Renal cortex interstitium (tissue), 11 donors: ENCODE data around the gene CYS1. TPM values are rescaled to one million over a fixed set of nuclear protein-coding genes. Genes with fewer than 3 reads are reported as not detected.
"Not testable (repeated sequence)": the region's sequence is repeated elsewhere in the genome, so short reads cannot be mapped to it uniquely, and the experiment has no call there.

ENCODE experiments used
- DNase-seq, 11 donors: peaks; one replicate each; pipeline ENCODE4 v3.0.0-alpha.2; 2013; ENCODE audit warnings: low read depth in 9 of 11, low spot score in 4 of 11; ENCODE audit errors: extremely low read depth in 1 of 11
- polyA plus RNA-seq, 3 donors: library from polyadenylated mRNA; unstranded; fragments of 120-200 nt; gene quantifications; one replicate each; pipeline ENCODE4 v1.2.1, GENCODE V29; 2013; ENCODE audit not compliant: insufficient read length in 3 of 3

Gene CYS1
- polyA plus RNA-seq, 3 donors, result 90.8 to 108 (median 103) TPM

DNA sequence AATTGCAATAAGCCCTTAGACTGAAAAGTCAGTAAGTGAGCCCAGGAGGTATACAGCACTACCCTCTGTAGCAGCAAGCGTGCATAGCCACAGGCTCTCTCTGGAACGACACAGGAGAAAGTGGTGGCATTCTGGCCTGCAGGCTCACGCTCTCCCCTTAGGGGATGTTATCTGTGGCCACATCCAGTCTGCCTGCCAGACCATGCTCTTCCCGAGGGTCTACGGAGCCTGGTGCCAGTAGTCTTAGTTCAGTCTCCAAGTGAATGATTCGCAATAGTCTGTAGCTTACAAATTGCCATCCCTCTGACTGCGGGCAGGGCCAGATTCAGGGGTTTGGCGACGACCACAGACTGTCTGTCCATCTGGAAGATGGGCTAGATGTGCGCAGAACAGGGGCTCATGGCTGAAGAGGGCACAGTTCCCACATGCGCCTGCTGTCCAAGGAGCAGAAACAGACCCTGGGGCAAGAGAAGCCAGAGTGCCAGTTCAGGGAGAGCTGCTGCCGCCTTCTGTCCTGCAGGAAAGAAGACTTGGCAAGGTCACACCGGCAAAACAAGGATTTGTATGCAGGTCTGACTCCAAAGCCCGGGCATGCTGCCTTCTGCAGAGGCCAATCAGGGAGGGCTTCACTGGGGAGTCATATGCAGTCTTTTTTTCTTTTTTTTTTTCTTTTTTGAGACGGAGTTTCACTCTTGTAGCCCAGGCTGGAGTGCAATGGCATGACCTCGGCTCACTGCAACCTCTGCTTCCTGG is 40.4 kb downstream of the CYS1 start:
- no peak for DNase-seq

DNA sequence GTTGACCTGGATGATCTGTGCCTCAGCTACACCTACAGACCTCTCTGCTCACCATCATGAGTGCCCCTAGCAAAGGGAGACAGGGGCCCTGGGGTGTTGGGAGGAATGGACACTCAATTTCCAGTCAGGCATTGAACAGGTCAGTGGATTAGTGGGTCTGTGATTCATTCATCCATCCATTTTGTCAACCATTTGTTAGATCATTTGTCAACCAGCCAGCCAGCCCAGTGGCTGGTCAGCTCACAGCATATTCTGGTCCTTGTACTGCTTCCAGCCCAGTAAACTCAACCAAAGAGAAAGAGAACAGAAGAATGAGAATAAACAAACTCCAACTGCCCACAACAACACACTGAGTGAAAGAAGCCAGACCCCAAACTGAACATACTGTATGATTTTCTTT is 41.5 kb downstream of the CYS1 start:
- no peak for DNase-seq

DNA sequence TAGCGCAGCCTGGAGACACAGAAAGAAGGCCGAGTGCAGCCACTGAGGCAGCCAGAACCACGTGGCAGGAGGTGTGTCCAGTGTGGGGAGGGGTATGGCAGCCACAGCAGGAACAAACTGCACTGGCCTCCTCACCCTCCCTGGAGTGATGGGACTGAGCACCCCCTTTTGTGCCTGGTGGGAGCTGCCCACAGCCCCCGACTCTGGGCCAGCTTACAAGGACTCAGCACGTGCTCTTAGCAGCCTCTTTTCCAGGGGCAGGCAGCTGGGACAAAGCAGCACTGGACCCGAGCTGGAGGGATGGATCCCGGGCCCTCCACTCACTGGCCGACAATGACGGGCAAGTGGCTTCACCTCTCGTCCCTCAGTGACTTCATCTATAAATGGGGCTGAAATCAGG is 42.1 kb downstream of the CYS1 start:
- DNase-seq, result no peak

DNA sequence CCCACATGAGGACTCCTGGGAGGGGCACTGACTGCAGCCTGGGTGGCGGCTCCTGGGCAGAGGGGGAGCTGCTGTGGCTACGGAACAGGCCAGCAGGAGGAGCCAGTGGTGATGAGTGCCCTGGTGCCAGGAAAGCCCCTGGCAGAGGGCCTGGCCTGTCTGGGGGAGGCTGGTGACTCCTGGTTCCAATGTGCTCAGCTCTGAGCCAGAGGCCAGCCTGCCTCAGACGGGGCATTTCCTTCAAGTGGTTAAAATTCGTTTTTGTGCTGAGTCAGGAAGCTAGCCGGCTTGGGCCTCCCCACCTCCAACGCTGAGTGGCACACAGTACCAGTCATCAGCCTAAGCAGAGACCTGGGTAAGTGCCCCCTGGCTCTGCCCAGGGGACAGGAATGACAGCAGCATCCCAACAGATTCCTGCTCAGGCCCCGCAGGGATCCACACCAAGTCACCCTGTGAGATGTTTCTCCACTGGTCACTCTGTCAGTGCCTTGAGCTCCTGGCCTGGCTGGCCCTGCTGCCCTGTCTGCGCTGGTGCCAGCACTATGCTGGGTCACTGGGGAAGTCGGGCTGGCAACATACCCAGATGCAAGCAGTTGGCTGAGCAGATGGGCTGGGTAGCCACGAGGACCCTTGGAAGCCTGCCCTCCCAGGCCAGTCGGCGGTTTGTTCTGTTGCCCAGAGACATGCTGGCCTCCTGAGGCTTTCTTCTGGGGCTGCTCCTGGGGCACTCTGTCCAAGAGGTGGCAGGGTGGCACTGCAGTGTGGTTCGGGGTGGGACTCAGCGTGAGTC is 43.9 kb downstream of the CYS1 start:
- DNase-seq, result no peak

DNA sequence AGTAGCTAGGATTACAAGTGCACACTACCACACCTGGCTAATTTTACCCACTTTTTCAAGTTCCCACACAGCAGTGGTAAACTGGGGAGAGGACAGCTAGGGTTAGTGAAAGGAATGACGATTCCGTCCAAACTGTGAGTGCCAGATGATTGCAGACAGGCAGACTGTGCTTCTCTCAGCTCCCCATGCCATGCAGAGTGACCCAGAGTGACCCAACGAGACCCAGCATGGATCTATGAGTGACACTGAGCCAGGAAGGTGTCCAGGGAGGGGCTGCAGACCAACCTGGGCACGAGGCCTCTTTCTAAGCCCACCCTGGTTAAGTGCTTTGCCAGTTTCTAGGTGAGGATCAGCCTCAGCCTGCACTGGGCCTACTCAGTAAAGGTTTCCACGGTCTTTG is 44.6 kb downstream of the CYS1 start:
- no peak for DNase-seq

DNA sequence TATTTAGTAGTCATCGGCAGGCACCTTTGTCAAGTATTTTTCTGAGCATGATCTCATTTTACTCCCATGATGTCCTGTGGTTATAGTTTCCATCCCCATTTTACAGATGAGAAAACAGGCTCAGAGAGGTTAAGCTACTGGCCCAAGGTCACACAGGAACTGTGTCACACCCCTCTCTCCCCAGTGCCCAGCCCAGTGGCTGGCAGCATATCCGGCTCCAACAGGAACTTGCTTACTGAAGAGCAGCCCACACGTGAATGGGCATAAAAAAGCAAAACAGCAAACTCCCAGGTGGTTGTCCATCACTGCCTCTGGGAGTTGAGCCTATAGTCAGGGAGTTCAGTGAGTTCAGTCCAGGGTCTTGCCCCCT is 45.2 kb downstream of the CYS1 start:
- DNase-seq, result no peak

DNA sequence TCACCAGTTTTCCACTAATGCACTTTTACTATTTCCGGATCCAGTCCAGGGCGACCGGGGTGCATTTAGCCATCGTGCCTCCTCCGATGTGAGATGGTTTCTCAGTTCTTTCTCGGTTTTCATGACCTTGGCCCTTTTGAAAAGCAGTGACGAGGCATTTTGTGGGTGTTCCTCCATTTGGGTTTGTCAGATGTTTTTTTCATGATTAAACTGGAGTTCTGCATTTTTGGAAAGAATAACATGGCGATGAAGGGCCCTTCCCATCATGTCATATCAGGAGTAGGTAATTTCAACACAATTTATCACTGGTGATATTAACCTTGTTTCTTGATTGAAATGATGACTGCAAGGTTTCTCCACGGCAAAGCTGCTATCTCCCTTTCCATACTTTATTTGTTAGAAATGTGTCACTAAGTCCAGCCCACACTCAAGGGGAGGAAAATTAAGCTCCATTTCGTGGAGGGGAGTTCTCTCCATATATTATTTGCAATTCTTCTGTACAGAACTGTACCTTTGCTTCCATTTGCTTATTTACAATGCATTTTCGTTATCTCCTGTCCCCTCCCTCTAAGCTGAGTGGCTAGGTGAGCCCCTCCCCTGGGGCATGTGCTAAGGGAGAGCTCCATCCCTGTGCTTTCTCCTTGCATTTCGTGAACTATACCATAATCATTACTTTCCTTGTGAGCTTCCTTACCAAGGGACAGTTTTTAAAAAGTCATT is 45.7 kb downstream of the CYS1 start:
- no peak for DNase-seq

DNA sequence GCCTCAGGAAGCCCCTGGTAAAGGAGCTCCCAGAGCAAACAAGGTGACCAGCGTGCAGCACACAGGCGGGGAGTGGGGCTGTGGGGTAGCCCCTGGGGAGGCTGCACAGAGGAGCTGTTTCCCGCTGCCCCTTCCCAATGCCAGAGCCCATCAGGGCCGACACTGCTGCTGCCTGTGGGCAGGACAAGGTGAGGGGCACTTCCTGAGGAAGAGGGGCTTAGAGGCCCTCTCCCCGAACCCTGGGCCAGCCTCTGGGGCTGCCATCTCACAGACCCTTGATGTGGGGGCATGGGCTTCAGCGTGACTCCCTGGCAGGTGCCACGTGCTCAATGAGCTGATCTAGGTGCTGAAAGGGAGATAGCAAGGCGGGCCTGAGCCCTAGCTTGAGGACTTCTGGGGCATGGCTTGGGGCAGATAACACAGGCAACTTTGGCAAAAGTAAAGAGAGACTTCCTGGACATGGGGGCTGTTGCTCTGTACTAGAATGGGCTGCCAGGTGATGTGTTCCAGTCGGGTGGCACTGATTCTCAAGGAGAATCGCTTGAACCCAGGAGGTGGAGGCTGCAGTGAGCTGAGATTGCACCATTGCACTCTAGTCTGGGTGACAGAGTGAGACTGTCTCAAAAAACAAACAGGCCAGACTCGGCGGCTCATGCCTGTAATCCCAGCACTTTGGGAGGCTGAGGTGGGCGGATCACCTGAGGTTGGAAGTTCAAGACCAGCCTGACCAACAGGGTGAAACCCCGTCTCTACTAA is 46.8 kb downstream of the CYS1 start:
- DNase-seq, result no peak

DNA sequence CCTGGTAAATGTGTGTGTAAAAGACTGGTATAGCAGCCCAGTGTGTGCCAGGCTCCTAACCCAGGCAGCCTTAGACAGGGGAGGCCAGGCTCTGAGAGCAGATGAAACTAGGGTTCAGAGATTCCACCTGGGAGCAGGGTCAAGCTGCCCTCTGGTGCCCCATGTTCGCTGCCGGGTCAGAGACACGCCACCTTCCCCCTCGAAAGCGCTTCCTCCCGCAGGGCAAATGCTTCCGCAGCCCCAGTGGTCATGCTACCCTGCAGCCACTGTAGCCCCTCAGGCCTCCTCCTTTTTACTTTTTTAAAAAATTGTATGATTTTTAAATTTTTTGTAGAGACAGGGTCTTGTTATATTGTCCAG is 47.5 kb downstream of the CYS1 start:
- DNase-seq, result no peak

DNA sequence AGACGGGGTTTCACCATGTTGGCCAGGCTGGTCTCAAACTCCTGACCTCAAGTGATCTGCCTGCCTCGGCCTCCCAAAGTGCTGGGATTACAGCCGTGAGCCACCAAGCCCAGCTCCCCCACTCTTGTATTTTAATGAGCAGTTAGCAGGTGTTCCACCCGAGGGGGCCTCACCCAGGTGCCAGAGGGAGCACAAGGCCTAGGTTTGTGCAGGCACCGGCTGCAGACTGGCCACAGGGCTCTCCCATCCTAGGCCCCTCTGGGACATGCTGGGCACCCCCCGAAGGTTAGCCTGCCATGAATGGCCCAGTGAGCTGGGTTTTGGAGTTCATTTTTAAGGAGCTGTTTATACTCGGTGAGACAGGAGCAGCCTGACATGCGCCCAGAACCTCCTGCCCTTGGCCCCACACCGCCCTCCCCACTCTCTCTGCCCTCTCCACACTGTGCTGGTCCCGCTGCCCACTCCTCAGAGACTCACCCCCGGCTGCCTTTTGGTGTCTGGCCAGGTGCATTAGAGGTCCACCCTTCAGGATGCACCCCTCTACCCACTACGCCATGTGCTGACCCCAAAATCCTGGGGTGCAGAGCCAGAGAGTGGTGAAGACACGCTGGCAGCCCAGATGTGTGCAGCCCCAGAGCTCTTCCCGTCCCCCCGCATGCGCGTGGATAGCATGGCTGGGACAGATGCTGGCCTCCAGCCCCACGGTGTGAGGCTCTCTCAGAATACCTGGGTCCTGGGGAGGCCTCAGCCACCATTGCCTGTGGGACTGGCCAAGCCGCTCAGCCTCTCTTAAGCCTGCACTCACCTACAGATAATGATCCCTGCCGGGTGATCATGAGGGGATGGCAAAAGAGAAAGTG is 48.1 kb downstream of the CYS1 start:
- DNase-seq, result no peak

DNA sequence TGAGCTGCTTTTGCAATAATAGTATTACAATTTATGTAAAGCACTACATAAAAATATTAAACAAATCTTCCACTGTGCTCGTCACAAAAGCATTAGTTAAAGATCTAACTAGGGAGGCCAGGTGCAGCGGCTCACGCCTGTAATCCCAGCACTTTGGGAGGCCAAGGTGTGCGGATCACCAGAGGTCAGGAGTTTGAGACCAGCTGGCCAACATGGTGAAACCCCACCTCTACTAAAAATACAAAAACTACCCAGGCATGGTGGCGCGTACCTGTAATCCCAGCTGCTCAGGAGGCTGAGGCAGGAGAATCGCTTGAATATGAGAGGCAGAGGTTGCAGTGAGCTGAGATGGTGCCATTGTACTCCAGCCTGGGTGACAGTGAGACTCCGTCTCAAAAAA is 49.4 kb downstream of the CYS1 start:
- DNase-seq, result not testable (repeated sequence)

DNA sequence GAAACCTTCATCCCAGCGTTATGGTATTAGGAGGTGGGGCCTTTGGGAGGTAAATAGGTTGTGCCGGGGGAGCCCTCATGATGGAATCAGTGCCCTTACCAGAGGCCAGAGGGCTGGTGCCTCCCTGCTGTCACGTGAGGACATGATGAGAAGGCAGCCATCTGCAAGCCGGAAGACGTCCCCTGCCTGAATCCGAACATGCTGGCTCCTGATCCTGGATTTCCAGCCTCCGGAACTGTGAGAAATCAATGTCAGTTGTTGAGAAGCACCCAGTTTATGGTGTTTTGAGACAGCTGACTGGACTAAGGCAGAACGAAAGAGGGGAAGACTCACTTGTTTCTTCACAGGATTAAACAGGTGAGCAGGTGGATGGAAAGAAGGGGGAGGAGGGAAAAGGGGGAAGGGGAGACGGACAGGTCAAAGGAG is 49.9 kb downstream of the CYS1 start:
- no peak for DNase-seq

DNA sequence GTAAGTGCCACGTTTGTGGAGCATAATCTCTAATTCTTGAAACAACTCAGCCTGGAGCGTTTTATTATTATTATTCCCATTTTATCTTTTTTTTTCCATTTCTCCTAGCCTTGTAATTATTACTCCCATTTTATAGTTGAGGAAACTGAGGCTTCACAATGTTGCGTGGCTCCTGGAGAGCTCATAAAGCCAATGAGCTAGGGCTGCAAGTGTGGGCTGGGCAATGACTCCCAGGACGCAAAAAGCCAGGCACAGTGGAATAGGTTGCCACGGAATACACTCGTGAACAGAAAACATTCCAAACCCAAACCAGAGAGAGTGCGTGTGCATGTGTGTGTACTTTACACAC is 50.4 kb downstream of the CYS1 start:
- no peak for DNase-seq

DNA sequence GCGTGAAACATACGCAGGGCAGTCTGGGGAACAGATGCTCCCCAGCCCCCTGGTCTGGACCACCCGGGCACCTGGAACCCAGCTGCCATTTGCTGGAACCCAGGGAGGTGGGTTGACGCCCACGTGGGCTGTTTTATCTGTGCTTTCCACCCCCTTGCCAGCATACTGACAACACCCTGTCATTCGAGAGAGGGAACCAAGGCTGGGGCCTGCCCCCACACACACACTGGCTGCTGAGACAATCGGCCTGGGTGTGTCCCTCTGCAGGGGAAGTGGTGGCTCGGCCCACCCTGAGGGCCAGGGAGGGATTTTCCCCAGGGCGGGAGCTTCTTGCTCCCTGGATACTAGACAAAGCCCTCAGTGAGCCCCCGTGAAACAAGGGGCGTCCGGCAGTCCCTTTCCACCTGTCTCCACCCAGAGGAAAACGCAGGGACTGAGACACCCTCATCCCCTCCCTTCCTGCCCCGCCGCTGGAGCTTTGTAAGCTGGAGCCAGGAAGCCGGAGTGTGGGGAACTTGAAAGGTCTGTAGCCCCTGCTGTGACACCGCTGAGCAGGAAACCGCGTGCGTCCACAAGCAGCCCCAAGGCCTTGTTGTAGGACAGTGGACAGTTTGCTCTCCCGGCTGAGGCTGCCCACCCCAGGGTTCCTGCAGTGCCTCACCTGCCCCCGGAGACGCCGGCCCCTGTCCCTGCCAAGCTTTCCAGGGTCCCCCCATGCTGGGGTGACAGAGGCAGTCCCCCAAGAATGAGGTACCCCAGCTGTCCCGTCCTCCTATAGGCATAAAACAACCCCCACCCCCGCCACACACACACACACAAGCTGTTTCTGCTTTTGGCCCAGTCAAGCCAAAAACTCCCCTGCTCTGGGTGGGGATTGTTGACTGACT is 51.0 kb downstream of the CYS1 start:
- peak in 1 of 11 donors; percentile 40 for DNase-seq

DNA sequence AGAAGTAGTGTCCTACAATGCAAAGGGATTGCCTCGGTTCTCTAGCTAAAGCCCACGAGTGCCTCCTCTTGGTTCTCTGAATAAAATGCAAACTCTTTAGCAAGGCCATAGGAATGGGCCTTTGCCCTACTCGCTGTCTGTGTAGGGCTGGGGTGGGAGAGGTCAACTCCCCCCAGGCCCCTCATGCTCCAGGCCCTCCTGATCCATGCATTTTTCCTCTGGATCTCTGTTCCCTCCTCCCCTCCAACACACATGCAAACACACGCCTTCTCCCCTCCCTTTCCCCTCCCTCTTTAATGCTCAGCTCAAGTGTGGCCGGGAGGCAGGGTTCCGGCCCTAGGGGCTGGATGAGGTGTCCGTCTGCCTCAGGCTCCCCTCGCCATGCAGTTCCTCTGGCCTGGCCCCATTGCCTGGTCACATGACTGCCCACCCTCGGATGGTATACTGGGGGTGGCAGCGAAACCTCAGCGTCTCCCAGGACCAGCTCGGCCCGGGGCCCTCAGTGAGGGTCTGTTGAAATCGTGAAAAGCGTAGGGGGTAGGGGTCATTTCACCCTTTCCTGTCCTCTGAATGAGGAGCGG is 51.7 kb downstream of the CYS1 start:
- no peak for DNase-seq

DNA sequence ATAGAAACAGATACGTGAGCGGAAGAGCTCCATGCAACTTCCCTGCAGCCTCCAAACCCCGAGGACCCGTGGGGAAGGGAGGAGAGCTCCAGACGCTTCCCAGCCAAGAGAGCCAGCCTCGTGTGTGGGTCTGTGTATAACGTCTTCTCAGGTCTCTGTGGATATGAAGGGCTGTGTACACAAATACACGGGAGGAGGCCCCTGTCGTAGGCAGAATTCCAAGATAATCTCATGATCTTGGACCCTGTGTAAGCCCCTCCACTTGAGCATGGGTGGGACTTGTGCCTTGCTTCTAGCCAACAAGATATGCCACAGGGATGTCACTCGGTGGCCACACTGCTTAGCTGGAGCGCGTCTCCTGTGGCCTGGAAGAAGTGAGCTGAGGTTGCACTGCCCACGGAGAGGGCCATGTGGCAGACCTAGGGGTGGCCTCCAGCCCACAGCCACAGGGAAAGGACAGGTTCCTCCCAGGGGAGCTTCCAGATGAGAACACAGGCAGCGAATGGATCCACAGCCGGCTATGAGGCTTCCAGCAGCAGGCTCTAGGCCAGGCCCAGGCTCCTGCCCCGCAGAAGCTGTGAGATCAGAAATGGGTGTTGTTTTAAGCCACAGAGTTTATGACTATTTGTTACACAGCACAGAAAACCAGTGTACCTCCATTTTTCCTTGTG is 52.4 kb downstream of the CYS1 start:
- DNase-seq, result no peak
